ENCODE results near the gene HECTD2.

Gene HECTD2

DNA sequence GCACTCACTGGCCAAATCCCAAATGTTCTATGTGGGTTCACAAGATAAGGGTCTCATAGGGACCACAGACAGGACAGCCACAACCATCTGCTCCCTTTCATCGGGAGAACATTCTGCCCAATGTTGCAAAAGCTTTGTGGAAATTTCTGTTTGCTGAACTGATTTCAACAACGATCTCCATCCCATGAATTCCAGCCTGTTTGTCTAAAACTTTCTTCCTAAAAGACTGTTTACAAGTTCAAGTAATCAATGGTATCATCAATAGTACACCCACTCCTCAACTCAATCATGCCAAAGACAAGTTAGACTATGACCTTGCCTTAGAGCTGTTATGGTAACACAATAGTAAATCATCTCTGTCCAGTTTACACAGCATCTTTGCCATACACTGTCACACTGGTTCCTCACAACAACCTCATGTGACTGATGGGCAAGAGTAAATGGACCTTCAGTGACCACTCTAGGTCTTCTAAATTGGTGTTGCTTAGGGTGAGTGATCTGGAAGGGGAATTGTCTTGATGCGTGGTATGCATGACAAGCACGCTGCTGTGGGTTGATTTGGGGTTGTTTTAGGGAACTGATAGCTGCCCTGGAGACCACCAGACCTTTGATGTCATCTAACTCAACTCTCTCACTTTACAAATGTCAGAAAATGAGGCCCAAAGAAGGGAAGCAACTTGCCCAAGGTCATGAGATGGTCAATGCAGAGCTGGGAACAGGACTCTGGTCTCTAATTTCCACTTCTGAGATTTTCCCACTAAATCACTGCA is 127.7 kb downstream of the HECTD2 start:
- H3K27ac ChIP-seq: no peak overlapping the region
- TF ChIP-seq ZFX (IDR thresholded peaks at IDR 0.05): no peak
- TF ChIP-seq, protein P1, sequence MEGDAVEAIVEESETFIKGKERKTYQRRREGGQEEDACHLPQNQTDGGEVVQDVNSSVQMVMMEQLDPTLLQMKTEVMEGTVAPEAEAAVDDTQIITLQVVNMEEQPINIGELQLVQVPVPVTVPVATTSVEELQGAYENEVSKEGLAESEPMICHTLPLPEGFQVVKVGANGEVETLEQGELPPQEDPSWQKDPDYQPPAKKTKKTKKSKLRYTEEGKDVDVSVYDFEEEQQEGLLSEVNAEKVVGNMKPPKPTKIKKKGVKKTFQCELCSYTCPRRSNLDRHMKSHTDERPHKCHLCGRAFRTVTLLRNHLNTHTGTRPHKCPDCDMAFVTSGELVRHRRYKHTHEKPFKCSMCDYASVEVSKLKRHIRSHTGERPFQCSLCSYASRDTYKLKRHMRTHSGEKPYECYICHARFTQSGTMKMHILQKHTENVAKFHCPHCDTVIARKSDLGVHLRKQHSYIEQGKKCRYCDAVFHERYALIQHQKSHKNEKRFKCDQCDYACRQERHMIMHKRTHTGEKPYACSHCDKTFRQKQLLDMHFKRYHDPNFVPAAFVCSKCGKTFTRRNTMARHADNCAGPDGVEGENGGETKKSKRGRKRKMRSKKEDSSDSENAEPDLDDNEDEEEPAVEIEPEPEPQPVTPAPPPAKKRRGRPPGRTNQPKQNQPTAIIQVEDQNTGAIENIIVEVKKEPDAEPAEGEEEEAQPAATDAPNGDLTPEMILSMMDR (conservative IDR thresholded peaks at IDR 0.05): no peak

DNA sequence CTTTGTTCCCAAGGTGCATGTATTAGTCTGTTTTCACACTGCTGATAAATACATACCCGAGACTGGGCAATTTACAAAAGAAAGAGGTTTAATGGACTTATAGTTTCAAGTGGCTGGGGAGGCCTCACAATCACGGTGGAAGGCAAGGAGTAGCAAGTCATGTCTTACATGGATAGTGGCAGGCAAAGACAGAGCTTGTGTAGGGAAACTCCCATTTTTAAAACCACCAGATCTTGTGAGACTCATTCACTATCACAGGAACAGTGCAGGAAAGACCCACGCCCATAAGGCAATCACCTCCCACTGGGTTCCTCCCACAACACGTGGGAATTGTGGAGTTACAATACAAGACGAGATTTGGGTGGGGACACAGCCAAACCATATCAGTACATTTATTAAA is 129.8 kb downstream of the HECTD2 start:
- no peak for TF ChIP-seq ZFX (IDR thresholded peaks at IDR 0.05)
- TF ChIP-seq, protein P1 (conservative IDR thresholded peaks at IDR 0.05): no peak
- no peak overlapping the region for H3K27ac ChIP-seq

DNA sequence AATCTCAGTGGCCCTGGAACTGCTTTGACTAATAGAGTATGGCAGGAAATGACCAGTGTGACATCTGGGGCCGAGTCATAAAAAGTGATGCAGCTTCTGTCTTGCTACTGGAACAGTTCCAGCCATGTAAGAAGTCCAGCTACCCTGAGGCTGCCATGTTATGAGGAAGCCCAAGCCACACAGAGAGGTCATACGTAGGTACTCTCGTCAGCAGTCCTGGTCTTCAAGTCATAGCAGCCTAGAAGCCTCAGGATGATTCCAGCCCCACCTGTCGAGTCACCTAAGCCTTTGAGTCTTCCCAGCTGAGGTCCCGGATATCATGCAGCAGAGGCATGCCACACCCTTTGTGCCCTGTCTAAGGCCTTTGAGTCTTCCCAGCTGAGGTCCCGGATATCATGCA is 130.6 kb downstream of the HECTD2 start:
- no peak overlapping the region for H3K27ac ChIP-seq

DNA sequence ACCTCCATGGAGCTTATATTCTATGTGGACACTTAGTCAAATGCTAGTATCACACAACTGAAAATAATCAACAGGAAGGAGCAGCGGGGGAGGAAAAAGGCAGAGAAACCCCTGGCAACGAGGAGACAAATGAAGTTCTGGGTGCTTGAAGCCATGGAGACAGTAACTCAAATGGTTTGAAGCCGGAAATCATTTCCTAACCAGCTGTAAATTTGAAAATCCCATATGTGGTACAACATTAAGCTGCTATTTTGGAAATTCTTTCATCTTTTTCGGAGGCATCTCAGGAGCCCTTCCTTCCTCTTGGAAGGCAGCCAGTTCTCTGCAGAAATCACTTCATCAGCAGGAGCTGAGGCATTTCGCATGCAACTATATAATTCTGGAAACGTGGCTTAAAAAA is 131.3 kb downstream of the HECTD2 start:
- no peak overlapping the region for H3K27ac ChIP-seq
- no peak for TF ChIP-seq ZFX (IDR thresholded peaks at IDR 0.05)
- TF ChIP-seq, protein P1 (conservative IDR thresholded peaks at IDR 0.05): no peak

More for the DNA sequence above, 130.6 kb downstream of the HECTD2 start:
- TF ChIP-seq, protein P1 (conservative IDR thresholded peaks at IDR 0.05): no peak
- TF ChIP-seq ZFX (IDR thresholded peaks at IDR 0.05): no peak

DNA sequence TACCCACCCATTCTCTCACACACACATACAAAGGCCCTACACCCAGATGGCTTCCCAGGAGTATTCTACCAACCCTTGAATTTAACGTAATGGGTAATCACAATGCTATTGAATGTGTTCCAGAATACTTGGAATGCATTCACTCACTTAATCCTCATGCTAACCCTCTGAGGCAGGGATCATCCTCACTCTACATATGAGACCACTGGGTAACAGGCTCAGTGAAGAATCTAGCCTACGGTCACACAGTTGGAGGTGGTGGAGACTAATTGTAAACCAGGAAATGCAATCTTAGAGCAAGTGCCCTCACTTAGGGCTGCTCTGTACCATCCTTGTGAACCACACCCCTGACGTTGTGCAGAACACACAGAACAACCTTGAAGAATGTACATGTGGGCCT is 135.2 kb downstream of the HECTD2 start:
- no peak overlapping the region for H3K27ac ChIP-seq
- no peak for TF ChIP-seq ZFX (IDR thresholded peaks at IDR 0.05)

DNA sequence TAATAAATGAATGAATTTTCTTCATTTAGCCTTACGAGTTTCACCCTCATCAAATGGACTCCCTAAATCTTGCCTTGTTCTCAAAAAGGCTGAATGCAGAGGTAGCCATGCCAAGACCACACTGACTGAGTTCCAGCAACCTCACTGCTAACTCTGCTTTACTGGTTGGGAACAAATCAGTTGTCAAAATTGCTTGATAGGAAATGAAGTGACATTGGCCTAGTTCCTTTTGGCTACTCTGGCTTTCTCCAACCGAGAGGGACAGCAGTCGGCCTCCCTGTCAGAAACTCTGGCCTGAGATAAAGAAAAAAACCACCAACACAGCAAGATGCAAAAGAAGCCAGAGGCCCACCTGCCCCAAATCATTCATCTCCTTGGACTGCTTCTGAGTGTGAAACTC is 135.7 kb downstream of the HECTD2 start:
- no peak overlapping the region for H3K27ac ChIP-seq
- no peak for TF ChIP-seq ZFX (IDR thresholded peaks at IDR 0.05)
- TF ChIP-seq, protein P1 (conservative IDR thresholded peaks at IDR 0.05): no peak

DNA sequence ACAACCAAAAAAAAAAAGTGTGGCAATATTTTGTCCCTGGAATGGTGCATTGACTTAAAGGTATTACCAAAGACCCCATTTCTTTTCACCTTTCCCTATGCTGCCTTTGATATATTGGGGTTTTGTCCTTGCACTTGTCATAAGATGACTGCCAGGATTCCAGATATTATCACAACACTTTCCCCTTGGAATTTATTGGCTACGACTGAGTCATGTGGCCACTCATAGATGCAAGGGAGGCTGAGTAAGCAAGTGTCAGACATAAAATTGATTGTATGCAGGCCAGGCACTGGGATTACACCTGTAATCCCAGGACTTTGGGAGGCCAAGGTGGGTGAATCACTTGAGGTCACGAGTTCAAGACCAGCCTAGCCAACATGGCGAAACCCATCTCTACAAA is 139.1 kb downstream of the HECTD2 start:
- H3K27ac ChIP-seq: no peak overlapping the region
- TF ChIP-seq ZFX (IDR thresholded peaks at IDR 0.05): no peak
- TF ChIP-seq, protein P1 (conservative IDR thresholded peaks at IDR 0.05): no peak

DNA sequence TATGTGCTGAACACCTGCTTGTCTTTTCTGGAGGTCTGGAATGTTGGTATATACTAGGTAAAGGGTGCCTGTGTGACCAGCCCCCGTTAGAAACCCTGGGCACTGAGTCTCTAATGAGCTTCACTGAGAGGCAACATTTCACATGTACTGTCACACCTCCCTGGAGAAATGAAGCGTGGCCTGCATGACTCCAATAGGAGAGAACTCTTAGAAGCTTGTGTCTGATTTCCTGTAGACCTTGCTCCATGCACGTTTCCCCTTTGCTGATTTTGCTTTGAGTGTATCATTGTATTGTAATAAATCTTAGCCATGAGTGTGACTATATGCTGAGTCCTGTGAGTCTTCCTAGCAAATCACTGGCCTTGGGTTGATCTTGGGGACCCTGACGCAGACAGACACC is 139.9 kb downstream of the HECTD2 start:
- no peak for TF ChIP-seq ZFX (IDR thresholded peaks at IDR 0.05)
- TF ChIP-seq, protein P1 (conservative IDR thresholded peaks at IDR 0.05): no peak
- H3K27ac ChIP-seq: no peak overlapping the region
